GM18951 (cell line): ENCODE measurements around the gene ADRM1.

Source experiments
- POLR2A ChIP-seq: IDR thresholded peaks from 4 replicates; pipeline ENCODE4 v1.6.1; 2011; ENCODE audit warnings: mild to moderate bottlenecking; ENCODE audit not compliant: insufficient read length, insufficient read depth; ENCODE audit errors: extremely low read depth
- in situ Hi-C: fragments of 300-500 bp; cut with MboI; formaldehyde crosslinking; loops from one replicate; pipeline ENCODE4 v1.12.0; 2022; ENCODE audit warnings: low sequenced_read_pairs, mixed read lengths, inconsistent platforms; ENCODE audit not compliant: unreplicated experiment

ADRM1 gene

GRCh38 chr20:62322492-62323041 is 19.8 kb downstream of the ADRM1 start:
- TF ChIP-seq POLR2A: no peak
- in situ Hi-C loops: no loop called here

DNA sequence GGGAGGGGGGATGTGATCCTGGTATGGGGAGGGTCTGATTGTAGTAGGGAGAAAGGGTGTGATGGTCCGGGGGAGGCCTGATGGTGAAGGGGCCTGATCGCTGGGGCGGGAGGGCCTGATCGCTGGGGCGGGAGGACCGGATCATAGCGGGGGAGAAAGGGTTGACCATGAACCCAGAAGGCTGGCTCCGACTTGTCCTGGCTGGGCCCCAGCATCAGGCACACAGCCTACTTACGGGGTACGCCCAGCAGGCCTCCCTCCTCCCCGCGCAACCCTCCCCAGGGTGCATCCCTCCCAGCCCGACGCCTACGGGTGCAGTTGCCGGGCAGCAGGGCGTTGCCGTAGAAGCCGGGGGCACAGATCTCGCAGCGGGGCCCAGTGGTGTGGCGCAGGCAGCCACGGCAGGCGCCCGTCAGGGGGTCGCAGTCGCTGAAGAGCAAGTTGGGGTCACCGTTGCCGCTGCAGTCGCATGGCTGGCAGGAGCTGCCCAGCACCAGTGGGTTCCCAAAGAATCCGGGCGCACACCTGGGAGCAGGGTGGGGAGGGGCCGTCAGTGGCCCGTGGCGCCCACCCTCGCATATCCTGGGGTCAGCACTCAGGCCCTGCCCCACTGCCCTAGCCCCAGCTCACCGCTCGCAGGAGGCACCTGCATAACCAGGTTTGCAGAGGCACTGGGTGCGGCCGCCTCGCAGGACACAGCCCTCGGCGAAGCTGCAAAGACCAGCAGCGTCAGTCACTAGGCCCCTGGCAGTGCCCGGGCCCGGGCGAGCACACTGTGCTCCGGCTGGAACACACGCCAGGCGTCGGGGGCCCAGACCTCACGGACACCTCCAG is 20.6 kb downstream of the ADRM1 start:
- TF ChIP-seq POLR2A: no peak
- in situ Hi-C loops: no loop called here

DNA sequence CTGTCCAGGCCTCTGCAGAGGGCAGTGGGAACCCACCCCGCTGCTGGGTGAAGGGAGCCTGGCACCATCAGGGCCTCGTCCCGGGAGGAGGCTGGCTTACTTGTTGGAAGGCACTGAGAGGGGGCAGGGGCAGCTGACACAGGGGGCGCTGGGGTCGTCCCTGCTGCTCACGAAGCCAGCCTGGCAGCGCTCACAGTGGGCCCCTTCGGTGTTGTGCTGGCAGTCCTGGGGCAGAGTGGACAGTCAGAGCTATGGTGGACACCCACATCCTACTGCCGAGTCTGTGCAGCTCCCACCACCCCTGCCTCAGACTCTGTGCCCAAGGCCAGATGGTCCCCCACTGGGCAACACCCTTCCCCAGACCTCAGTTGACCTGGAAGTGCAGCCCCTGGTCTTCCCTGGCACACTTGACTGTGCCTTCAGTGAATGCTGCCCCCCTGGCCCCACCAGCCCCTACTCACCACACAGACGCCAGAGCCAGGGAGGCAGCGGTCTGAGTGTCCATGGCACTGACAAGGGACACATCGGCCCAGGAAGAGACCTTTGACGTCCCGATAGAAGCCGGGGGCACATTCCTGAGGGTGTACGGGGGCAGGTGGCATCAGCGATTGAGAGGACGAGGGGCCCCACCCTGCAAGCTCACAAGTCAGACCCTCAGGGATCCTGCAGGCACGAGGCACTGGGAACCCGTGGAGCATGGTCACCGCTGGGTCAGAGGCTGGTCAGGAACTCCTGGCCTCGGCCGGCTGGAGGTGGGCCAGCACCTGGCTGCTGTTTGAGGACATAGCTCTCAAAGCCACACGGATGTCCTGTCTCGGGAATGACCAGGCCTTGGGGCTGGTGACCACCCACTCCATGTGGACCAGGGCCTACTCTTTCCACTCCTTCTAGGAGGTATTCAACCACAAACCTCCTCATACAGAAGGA is 21.4 kb downstream of the ADRM1 start:
- in situ Hi-C loops: no loop called here
- TF ChIP-seq POLR2A: no peak

- in situ Hi-C loops: no loop called here
Observed at GRCh38 chr20:62325172-62325905, 22.5 kb downstream of the ADRM1 start.

GRCh38 chr20:62326559-62326958 is 23.8 kb downstream of the ADRM1 start:
- no peak for TF ChIP-seq POLR2A
- in situ Hi-C loops: no loop called here

More at GRCh38 chr20:62325172-62325905, 22.5 kb downstream of the ADRM1 start:
- no peak for TF ChIP-seq POLR2A

DNA sequence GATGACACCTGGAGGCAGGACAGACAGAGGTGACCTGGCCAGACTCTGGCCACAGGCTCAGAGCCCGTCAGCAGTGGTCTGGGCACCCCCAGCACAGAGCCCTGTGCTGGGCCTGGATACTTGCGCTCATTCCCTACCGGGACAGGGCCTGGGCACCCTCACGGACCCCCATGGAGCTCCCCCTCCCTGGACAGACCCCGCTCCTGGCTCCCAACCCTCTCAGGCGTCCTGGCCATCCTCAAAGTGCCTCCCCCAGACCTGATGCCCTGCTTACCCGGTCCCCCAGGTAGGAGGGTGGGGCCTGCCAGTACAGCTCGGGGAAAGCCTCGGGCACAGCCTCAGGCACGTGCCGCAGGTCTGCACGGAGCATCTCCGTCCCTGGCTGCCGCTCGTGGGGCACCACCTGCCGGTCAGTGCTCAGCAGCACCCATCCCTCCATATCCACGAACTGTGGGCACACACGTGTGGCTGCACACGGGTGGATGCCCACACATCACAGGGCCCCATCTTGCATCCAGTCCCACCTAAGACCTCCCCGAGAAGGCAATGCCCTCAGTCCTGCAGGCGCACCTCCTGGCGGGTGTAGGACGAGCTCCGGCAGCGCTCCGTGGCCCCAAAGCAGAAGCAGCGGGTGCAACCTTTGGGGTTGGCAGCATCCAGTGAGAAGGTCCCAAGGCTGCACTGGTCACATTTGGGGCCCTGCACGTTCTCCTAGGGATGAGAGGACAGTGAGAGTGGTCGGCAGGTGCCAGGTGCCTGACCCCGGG is 24.3 kb downstream of the ADRM1 start:
- in situ Hi-C loops: no loop called here
- TF ChIP-seq POLR2A: no peak

DNA sequence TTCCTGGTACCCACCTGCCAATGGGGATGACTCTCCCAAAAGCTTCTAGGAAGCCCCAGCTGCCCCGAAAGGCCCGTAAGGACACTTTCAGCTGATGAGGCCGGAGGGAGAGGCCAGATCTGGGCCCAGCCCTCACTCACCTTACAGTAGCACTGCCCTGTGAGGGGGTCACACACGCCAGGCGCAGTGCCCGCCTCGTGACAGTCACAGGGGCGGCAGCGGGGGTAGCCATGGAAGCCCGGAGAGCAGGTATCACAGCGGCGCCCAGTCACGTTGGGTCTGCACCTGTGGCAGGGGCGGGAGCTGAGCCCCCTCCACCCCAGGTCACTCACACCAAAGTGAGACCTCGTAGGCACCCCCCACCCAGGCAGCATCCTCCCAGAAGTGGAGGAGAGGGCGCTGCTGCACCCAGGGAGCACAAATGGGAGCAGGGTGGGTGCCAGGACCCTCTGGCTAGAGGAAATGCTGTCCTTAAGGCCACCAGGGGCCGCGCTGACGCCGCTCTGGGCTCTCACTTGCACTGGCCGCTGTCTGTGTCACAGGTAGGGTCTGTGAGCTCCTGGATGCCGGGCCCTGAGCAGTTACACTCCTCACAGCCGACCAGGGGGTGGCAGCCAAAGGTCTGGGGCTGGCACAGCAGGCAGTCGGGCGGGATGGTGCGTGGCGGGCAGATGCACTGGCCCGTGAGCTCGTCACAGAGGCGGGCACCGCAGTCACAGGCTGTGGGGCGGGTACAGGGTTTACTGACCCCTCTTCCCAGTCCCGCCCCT is 25.1 kb downstream of the ADRM1 start:
- in situ Hi-C loops: no loop called here
- no peak for TF ChIP-seq POLR2A

- no peak for TF ChIP-seq POLR2A
- in situ Hi-C loops: no loop called here
Observed at GRCh38 chr20:62328684-62329388, 26.0 kb downstream of the ADRM1 start.

- in situ Hi-C loops: no loop called here
- TF ChIP-seq POLR2A: no peak
Observed at GRCh38 chr20:62329389-62330377, 26.9 kb downstream of the ADRM1 start.
